Immature natural killer cell (primary cell): Measurements from ENCODE around the gene DGKQ. TPM values are rescaled to one million over a fixed set of nuclear protein-coding genes. Genes with fewer than 3 reads are reported as not detected.

Experiments used
- DNase-seq, 3 donors: peaks; one replicate each; pipeline ENCODE4 v3.0.0; 2022; ENCODE audit warnings: mixed read lengths in 1 of 3
- H3K27ac Mint-ChIP-seq, 6 donors: one replicate each; pipeline ENCODE4 v1.8.0; 2020; ENCODE audit warnings: mixed read lengths in 6 of 6, mild to moderate bottlenecking in 5 of 6, inconsistent platforms in 4 of 6, moderate library complexity in 3 of 6
- H3K27me3 Mint-ChIP-seq, 3 donors: one replicate each; pipeline ENCODE4 v1.8.0; 2020 to 2021; ENCODE audit warnings: low read depth in 3 of 3, mild to moderate bottlenecking in 3 of 3, mixed read lengths in 3 of 3, moderate library complexity in 3 of 3, inconsistent platforms in 1 of 3
- H3K36me3 Mint-ChIP-seq, 3 donors: one replicate each; pipeline ENCODE4 v1.8.0; 2020; ENCODE audit warnings: mixed read lengths in 3 of 3, inconsistent platforms in 2 of 3, mild to moderate bottlenecking in 2 of 3
- H3K4me1 Mint-ChIP-seq, 2 donors: one replicate each; pipeline ENCODE4 v1.8.0; 2020; ENCODE audit warnings: inconsistent platforms in 2 of 2, mild to moderate bottlenecking in 2 of 2, mixed read lengths in 2 of 2, moderate library complexity in 1 of 2
- H3K4me3 Mint-ChIP-seq, 5 donors: one replicate each; pipeline ENCODE4 v1.8.0; 2020; ENCODE audit warnings: mild to moderate bottlenecking in 5 of 5, mixed read lengths in 5 of 5, inconsistent platforms in 3 of 5, moderate library complexity in 3 of 5
- H3K9me3 Mint-ChIP-seq, 6 donors: one replicate each; pipeline ENCODE4 v1.8.0; 2020; ENCODE audit warnings: mild to moderate bottlenecking in 6 of 6, mixed read lengths in 6 of 6, inconsistent platforms in 4 of 6, moderate library complexity in 3 of 6
- polyA plus RNA-seq, 3 donors: library from polyadenylated mRNA; unstranded; fragments of 300-500 nt; fragmentation: Illumina TruSeq; gene quantifications; one replicate each; pipeline ENCODE4 v1.2.3, GENCODE V29; 2021

DGKQ gene
- polyA plus RNA-seq, 3 donors from 2014 or later: 12.1 to 24.0 (median 14.0) TPM

DNA sequence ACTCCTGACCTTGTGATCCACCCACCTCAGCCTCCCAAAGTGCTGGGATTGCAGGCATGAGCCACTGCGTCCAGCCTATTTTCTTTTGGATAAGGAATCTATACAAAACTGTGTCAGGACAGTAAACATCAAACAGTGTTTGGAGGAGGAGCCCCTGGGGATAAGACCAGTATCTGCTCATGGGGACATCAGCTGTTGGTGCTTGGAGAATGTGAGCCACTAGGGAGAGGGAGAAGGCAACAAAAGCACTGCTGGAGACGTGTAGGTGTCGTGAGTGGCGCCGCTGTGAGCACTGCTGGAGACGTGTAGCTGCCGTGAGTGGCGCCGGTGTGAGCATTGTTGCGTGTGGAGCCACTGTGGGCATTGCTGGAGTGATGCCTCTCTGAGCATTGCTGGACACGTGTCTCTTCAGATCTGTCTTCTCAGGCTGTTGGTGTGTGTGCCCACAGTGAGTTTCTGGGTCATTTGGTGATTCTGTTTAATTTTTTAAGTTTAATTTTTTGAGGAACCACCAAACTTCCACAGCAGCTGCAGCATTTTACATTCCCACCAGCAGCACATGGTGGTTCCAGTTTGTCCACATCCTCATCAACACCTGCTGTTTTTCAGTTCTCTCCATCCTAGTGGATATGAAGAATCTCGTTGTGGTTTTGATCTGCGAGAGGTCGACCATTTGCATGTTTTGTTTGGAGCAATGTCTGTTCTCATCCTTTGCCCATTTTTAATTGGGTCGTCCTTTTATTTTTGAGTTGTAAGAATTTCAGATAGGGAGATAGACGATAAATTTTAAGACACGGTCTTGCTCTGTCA, 19.0 kb downstream of the DGKQ start:
- Mint-ChIP-seq H3K4me3 (no peak overlapping the region), H3K36me3 (peaks cover 0 to 10% (median 8%) of the 10 kb centered on the region in 3 donors), H3K27ac (peak overlapping the region in 3 of 6 donors; percentile 46 to 69 (median 60)), H3K27me3 (peaks cover 3 to 7% (median 4%) of the 10 kb centered on the region in 3 donors), H3K4me1 (peaks cover 0 to 2% of the 10 kb centered on the region in 2 donors), H3K9me3 (no peaks in the 10 kb centered on the region)
- no peak for DNase-seq

DNA sequence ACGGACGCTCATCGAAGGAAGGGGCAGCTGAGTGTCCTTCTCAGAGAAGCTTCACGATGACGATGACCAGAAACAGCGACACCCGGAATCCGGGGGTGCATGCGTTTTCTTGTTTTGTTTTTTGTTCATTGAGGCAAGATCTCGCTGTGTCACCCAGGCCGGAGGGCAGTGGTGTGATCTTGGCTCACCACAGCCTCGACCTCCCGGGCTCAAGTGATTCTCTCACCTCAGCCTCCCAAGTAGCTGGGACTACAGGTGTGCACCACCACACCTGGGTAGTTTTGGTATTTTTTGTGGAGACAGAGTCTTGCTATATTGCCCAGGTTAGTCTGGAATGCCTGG, 19.8 kb downstream of the DGKQ start:
- peaks cover 2 to 7% (median 3%) of the 10 kb centered on the region in 3 donors for H3K27me3 Mint-ChIP-seq
- H3K4me1 Mint-ChIP-seq: no peaks in the 10 kb centered on the region

DNA sequence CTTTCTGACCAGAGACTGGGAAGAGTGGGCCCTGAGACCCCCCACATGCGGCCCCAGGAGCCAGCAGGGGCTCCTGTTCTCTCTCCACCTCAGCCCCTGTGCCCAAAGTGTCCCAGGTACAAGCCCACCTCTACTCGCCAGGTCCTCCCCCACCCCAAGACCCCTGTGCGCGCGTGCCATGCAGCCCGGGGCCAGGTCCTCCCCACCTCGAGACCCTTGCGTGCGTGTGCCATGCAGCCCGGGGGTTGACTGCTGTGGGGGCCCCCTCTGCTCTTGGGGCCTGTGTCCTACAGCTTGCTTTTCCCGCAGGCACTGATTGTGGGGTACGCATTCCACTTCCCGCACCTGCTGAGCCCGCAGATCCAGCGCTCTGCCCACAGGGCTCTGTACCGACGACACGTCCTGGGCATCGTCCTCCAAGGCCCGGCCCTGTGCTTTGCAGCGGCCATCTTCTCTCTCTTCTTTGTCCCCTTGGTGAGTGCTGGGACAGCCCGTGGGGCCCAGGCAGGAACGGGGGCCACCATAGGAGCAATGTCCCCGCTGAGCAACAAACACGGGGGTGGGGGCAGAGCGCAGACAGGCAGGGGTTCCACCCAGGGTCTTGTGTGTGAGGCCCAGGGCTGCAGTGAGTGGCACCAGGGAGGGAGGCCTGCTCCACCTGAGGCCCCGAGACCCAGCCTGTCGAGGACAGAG, 20.3 kb downstream of the DGKQ start:
- H3K27me3 Mint-ChIP-seq: peaks cover 2 to 7% (median 3%) of the 10 kb centered on the region in 3 donors
- H3K36me3 Mint-ChIP-seq: peaks cover 0 to 10% (median 3%) of the 10 kb centered on the region in 3 donors
- H3K9me3 Mint-ChIP-seq: no peaks in the 10 kb centered on the region
- H3K4me3 Mint-ChIP-seq: no peak overlapping the region
- no peak for DNase-seq
- no peaks in the 10 kb centered on the region for H3K4me1 Mint-ChIP-seq
- H3K27ac Mint-ChIP-seq: no peak overlapping the region

More for the DNA sequence above, 19.8 kb downstream of the DGKQ start:
- Mint-ChIP-seq H3K4me3 (no peak overlapping the region), H3K9me3 (no peaks in the 10 kb centered on the region), H3K36me3 (peaks cover 0 to 10% (median 4%) of the 10 kb centered on the region in 3 donors), H3K27ac (no peak overlapping the region)
- DNase-seq: no peak

DNA sequence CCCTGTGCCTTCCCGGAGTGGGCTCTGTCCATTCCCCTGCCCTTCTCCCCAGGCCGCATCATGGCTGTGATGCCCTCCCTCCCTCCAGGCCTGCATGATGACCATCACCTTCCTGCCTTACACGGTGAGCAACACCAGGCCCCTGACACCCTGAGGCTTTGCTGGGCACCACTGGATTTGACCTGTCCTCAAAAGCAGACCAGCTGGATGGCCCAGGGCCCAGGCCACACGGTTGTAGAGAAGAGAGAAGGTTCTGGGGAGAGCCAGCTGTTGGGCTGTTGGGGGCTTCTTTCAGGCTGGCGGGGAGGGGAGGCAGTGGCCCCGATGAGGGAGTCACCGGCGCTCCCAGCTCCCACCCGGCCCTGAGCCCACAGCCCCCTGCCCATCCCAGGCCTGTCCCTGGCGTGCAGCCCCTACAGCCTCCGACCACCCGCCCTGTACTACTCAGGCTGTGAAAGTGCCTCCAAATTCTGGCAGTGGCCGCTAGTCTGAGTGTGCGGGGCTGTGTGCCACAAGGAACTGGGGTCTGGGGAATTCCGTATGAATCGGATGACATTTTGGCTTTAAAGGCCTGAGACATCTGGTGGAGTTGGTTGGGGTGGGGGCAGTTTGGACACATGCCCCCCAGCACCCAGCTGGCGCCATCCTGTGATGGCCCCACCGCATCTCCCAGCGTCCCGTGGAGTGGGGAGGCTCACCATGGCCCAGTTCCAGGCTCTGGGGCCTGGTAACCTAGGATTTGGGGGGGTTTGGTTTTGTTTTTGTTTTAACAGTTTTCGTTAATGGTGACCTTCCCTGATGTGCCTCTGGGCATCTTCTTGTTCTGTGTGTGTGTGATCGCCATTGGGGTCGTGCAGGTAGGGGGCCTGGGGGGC, 21.5 kb downstream of the DGKQ start:
- DNase-seq: no peak

DNA sequence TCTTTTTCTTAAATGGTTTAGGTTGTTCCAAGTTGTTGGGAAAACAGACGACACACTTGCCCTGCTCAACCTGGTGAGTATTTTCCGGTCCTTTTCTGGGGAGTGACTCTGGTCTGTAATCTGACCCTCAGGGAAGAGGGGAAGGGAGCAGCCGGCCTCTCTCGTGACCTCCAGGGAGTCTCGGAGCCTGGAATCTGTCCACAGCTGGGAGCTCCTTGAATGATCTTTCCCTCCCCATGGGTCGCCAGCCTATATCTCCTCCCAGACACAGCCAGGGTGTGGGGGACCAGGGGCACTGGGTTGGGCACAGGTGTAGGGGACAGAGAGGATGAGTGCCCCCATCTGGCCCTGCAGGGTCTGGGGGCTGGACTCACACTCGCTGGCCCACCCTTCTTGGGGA, 22.2 kb downstream of the DGKQ start:
- Mint-ChIP-seq H3K27ac (no peak overlapping the region), H3K4me1 (no peaks in the 10 kb centered on the region), H3K4me3 (no peak overlapping the region), H3K36me3 (peaks cover 0 to 7% (median 3%) of the 10 kb centered on the region in 3 donors), H3K9me3 (no peaks in the 10 kb centered on the region), H3K27me3 (peaks cover 2 to 4% (median 3%) of the 10 kb centered on the region in 3 donors)
- no peak for DNase-seq

More for the DNA sequence above, 21.5 kb downstream of the DGKQ start:
- Mint-ChIP-seq H3K4me3 (no peak overlapping the region), H3K9me3 (no peaks in the 10 kb centered on the region), H3K4me1 (no peaks in the 10 kb centered on the region), H3K36me3 (peaks cover 0 to 10% (median 3%) of the 10 kb centered on the region in 3 donors), H3K27ac (no peak overlapping the region), H3K27me3 (peaks cover 2 to 4% (median 3%) of the 10 kb centered on the region in 3 donors)

DNA sequence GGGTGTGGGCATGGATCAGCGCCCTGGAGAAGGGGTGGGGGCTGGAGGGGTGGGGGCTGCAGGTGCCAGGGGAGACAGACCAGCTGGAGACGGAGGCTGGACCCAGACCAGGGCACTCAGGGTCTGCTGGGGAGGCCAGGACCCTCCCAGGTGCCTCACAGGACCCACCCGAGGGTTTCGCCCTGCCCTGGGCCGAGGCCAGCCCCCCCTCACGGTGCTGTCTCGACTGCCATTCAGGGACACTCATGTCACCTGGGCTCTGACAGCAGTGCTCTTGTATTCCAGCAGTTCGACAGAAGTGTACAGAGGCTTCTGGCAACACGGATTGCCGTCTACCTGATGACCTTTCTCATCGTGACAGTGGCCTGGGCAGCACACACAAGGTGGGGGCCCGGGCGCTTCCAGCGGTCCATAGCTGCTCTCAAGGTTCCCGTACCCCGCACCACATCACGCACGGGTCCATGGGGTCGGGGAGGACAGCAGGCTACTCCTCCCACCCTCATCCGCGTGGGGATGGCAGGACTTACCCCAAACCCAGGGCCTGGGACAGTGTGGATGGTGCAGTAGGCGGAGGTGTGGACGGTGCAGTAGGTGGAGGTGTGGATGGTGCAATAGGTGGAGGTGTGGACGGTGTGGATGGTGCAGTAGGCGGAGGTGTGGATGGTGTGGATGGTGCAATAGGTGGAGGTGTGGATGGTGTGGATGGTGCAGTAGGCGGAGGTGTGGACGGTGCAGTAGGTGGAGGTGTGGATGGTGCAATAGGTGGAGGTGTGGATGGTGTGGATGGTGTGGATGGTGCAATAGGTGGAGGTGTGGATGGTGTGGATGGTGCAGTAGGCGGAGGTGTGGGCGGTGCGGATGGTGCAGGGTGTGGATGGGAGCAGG, 23.0 kb downstream of the DGKQ start:
- no peaks in the 10 kb centered on the region for H3K9me3 Mint-ChIP-seq
- H3K27me3 Mint-ChIP-seq: peaks cover 3 to 5% (median 4%) of the 10 kb centered on the region in 3 donors
- peaks cover 0 to 3% of the 10 kb centered on the region in 2 donors for H3K4me1 Mint-ChIP-seq
- H3K27ac Mint-ChIP-seq: peak overlapping the region in 1 of 6 donors; percentile 48
- no peak overlapping the region for H3K4me3 Mint-ChIP-seq
- peaks cover 0 to 8% (median 3%) of the 10 kb centered on the region in 3 donors for H3K36me3 Mint-ChIP-seq
- no peak for DNase-seq

DNA sequence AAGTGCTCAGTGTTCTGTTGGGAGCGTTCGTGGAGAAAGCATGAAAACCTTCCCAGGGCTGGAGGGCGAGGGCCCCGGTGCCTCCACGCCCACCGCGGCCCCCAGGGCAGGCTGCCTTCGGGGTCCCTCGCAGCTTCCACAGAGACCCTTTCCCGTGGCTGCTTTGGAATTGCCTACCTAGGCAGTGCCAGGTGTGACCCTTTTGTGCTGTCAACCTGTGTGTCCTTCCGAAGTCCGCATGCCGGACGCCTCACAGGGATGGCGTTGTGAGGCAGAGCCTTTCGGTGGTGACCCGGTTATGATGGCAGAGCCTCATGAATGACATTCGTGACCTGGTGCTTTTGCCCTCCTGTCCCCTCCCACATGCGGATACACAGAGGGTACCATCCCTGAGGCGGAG, 23.7 kb downstream of the DGKQ start:
- Mint-ChIP-seq H3K9me3 (no peaks in the 10 kb centered on the region), H3K4me1 (peaks cover 0 to 5% of the 10 kb centered on the region in 2 donors), H3K4me3 (no peak overlapping the region), H3K27ac (peak overlapping the region in 1 of 6 donors; percentile 48), H3K27me3 (peaks cover 3 to 5% (median 4%) of the 10 kb centered on the region in 3 donors), H3K36me3 (peaks cover 0 to 9% (median under 1%) of the 10 kb centered on the region in 3 donors)
- no peak for DNase-seq

DNA sequence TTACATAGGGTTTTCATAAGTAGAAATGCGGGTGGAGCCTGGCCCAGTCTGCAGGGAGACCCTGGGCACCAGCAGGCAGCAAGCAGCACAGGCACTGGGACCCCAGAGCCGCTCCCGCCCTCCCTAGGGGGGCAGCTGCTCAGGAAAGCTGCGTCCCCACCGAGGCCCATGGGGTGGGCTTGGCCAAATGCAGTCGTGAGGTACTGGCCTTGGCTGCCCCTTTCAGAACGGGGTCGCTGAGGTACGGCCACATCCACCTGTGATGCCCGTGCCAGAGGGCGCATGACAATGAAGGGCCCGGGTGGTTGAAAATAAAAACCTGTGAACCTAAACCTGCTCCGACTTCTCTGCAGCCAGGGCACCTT, 24.5 kb downstream of the DGKQ start:
- no peak overlapping the region for H3K4me3 Mint-ChIP-seq
- peaks cover 0 to 5% (median 0%) of the 10 kb centered on the region in 3 donors for H3K36me3 Mint-ChIP-seq
- no peak for DNase-seq
- peak overlapping the region in 1 of 6 donors; percentile 24 for H3K27ac Mint-ChIP-seq
- H3K27me3 Mint-ChIP-seq: peaks cover 3 to 5% (median 4%) of the 10 kb centered on the region in 3 donors
- H3K9me3 Mint-ChIP-seq: no peaks in the 10 kb centered on the region
- H3K4me1 Mint-ChIP-seq: peaks cover 0 to 5% of the 10 kb centered on the region in 2 donors

DNA sequence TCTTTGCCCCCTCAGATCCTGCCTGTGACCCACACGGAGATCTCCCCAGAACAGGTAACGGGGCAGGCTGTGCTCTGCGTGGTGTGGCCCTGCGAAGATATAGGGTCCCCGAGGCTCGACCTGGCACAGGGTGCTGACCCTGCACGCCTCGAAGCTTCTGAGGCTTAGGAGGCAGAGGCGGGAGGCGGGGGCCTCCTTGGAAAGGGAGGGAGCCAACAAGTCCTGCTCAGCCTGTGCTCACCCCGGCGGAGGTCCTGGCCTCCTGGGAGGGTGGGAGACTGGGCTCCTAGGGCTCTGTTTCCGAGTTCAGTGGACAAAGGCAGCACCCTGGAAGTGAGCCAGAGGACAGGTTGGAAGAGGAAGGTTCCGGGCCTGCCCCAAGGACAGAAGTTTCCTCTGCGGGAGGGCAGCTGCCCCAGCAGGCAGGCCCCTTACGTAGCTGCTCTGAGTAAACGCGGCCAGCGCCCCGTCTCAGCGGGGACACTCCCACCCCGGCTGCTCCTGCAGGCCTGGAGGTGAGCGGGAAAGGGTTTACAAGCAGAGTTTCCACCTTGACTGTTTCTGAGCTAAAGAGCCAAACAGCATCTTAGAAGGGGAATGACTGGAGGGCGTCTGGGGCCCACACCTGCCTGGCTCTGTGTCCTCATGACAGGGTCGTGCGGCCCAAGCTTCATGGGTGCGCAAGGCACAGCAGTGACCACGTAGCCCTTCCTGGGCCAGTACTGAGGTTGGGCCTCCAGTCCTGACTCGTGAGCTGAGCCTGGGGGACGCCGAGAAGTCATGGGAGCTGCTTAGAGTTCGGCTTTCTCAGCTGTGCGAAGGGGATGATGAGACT, 25.1 kb downstream of the DGKQ start:
- Mint-ChIP-seq H3K27me3 (peaks cover 3 to 5% (median 4%) of the 10 kb centered on the region in 3 donors), H3K4me1 (peaks cover 0 to 5% of the 10 kb centered on the region in 2 donors), H3K9me3 (no peaks in the 10 kb centered on the region), H3K27ac (no peak overlapping the region), H3K36me3 (peaks cover 0 to 5% (median 0%) of the 10 kb centered on the region in 3 donors), H3K4me3 (no peak overlapping the region)
- no peak for DNase-seq

DNA sequence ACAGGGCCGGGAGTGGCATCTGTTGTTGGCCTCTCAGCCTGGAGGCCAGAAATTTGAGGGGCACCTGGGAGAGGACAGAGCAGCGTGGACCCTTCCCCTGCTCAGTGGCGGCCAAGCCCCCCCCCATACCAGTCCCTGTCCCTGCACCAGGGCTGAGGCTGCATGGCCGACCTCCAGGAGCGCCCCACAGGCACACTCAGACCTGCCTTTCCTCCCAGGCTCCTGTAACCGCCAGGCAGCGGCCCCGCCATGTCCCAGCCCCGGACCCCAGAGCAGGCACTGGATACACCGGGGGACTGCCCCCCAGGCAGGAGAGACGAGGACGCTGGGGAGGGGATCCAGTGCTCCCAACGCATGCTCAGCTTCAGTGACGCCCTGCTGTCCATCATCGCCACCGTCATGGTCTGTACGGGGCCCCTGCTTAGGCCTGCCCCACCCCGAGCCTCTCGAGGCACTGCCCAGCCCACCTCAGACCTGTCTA, 25.8 kb downstream of the DGKQ start:
- Mint-ChIP-seq H3K4me3 (no peak overlapping the region), H3K4me1 (peaks cover 0 to 5% of the 10 kb centered on the region in 2 donors), H3K27ac (no peak overlapping the region), H3K27me3 (peaks cover 3 to 5% (median 3%) of the 10 kb centered on the region in 3 donors), H3K9me3 (no peaks in the 10 kb centered on the region), H3K36me3 (peaks cover 0 to 5% (median 2%) of the 10 kb centered on the region in 3 donors)
- DNase-seq: no peak

DNA sequence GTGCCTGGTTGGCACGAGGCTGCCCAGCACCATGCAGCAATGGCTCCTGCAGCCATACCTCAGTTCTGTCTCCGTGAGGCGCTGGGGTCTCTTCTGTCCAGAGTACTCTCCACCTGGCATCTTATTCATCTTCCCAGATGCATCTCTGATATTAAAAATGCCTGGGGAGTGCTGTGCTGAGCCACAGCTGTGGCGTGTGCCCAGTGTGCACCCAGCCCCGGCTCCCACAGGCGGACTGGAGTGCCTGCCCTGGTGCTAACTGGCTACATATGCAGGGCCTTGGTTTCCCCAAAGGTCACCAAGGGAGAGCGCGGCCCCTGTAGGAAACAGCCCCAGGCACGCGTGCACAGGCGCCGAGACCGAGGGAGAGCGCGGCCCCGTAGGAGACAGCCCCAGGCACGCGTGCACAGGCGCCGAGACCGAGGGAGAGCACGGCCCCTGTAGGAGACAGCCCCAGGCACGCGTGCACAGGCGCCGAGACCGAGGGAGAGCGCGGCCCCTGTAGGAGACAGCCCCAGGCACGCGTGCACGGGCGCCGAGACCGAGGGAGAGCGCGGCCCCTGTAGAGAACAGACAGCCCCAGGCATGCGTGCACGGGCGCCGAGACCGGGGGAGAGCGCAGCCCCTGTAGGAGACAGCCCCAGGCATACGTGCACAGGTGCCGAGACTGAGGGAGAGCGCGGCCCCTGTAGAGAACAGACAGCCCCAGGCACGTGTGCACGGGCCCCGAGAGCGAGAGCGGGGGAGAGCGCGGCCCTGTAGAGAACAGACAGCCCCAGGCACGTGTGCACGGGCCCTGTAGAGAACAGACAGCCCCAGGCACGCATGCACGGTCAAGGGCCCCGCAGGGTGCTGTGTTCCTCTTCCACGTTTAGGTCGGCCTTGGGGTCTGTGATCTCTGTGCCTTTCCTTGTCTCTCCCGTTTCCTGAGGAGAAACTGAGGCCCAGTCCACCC, 26.6 kb downstream of the DGKQ start:
- Mint-ChIP-seq H3K36me3 (peaks cover 0 to 5% (median 2%) of the 10 kb centered on the region in 3 donors), H3K27ac (no peak overlapping the region), H3K4me3 (no peak overlapping the region), H3K4me1 (peaks cover 0 to 5% of the 10 kb centered on the region in 2 donors), H3K9me3 (no peaks in the 10 kb centered on the region), H3K27me3 (peaks cover 0 to 5% (median 3%) of the 10 kb centered on the region in 3 donors)
- DNase-seq: no peak
